Superior temporal gyrus (tissue), 1 donor: ENCODE results near the gene ATP2B3.
"Not testable (repeated sequence)": the region's sequence is repeated elsewhere in the genome, so short reads cannot be mapped to it uniquely, and the experiment has no call there.

ENCODE experiments used
- DNase-seq: peaks from one replicate; pipeline ENCODE4 v3.0.0-alpha.2; 2016; ENCODE audit errors: extremely low spot score

Gene ATP2B3

GRCh38 chrX:153593811-153594500 is 76.5 kb downstream of the ATP2B3 start:
- DNase-seq: no peak

- no peak for DNase-seq
Measured at GRCh38 chrX:153595387-153595786, 77.9 kb downstream of the ATP2B3 start.

GRCh38 chrX:153595859-153596857 is 78.7 kb downstream of the ATP2B3 start:
- no peak for DNase-seq

GRCh38 chrX:153596981-153597750 is 79.7 kb downstream of the ATP2B3 start:
- DNase-seq: no peak

GRCh38 chrX:153598541-153599191 is 81.2 kb downstream of the ATP2B3 start, which contains the start of gene CCNQ:
TSS of gene CCNQ (minus strand) at chrX:153599139. CDS start at chrX:153599073, 66 bp downstream.
- no peak for DNase-seq

GRCh38 chrX:153599192-153600031 is 82.0 kb downstream of the ATP2B3 start:
- peak; percentile 75 for DNase-seq

GRCh38 chrX:153600032-153600373 is 82.6 kb downstream of the ATP2B3 start:
- DNase-seq: no peak

- DNase-seq: no peak
Measured at GRCh38 chrX:153600921-153601320, 83.5 kb downstream of the ATP2B3 start.

- DNase-seq: no peak
Measured at GRCh38 chrX:153601511-153602110, 84.2 kb downstream of the ATP2B3 start.

- DNase-seq: no peak
Measured at GRCh38 chrX:153602601-153603000, 85.2 kb downstream of the ATP2B3 start.

- DNase-seq: no peak
Measured at GRCh38 chrX:153603131-153603656, 85.8 kb downstream of the ATP2B3 start.

- not testable (repeated sequence) for DNase-seq
Measured at GRCh38 chrX:153604666-153605380, 87.4 kb downstream of the ATP2B3 start.

GRCh38 chrX:153606503-153606902 is 89.1 kb downstream of the ATP2B3 start:
- no peak for DNase-seq

- DNase-seq: no peak
Measured at GRCh38 chrX:153608376-153608775, 90.9 kb downstream of the ATP2B3 start.

GRCh38 chrX:153608806-153609205 is 91.4 kb downstream of the ATP2B3 start:
- DNase-seq: no peak

GRCh38 chrX:153609917-153610835 is 92.7 kb downstream of the ATP2B3 start:
- DNase-seq: peak; percentile 82

GRCh38 chrX:153610836-153611213 is 93.4 kb downstream of the ATP2B3 start:
- no peak for DNase-seq
